SJSA1 (cell line): ENCODE results near the gene TPX2. TPM values are rescaled to one million over a fixed set of nuclear protein-coding genes. Genes with fewer than 3 reads are reported as not detected.

Source experiments
- DNase-seq, 2 experiments: peaks; one replicate each; pipeline ENCODE4 v3.0.0-alpha.2; 2015 to 2020; ENCODE audit warnings: low spot score in 2 of 2, low read depth in 1 of 2
- H3K27ac ChIP-seq: fragments of 250-450 bp; sonication (Bioruptor Pico); 2 replicates; pipeline ENCODE4 v1.5.1; 2020; ENCODE audit warnings: mild to moderate bottlenecking, moderate library complexity
- H3K27me3 ChIP-seq: fragments of 250-450 bp; sonication (Bioruptor Pico); replicated peaks from 2 replicates; pipeline ENCODE4 v1.5.1; 2020; ENCODE audit warnings: mild to moderate bottlenecking, moderate library complexity
- H3K36me3 ChIP-seq: fragments of 250-450 bp; sonication (Bioruptor Pico); 2 replicates; pipeline ENCODE4 v1.5.1; 2020; ENCODE audit warnings: mild to moderate bottlenecking
- H3K4me1 ChIP-seq: fragments of 250-450 bp; sonication (Bioruptor Pico); replicated peaks from 2 replicates; pipeline ENCODE4 v1.6.1; 2021; ENCODE audit warnings: mild to moderate bottlenecking
- H3K4me3 ChIP-seq: fragments of 250-450 bp; sonication (Bioruptor Pico); 2 replicates; pipeline ENCODE4 v1.5.1; 2020; ENCODE audit warnings: mild to moderate bottlenecking
- H3K9me3 ChIP-seq: fragments of 250-450 bp; sonication (Bioruptor Pico); replicated peaks from 2 replicates; pipeline ENCODE4 v1.5.1; 2020; ENCODE audit warnings: mild to moderate bottlenecking
- total RNA-seq: library from RNA; depleted of rRNA; stranded (reverse); fragments of >200 nt; shearing (Covaris generic); gene quantifications from 2 replicates; pipeline ENCODE4 v1.2.3, GENCODE V29; 2014

The TPX2 gene
- total RNA-seq, 1 experiment from 2014 or later = 212 TPM

DNA sequence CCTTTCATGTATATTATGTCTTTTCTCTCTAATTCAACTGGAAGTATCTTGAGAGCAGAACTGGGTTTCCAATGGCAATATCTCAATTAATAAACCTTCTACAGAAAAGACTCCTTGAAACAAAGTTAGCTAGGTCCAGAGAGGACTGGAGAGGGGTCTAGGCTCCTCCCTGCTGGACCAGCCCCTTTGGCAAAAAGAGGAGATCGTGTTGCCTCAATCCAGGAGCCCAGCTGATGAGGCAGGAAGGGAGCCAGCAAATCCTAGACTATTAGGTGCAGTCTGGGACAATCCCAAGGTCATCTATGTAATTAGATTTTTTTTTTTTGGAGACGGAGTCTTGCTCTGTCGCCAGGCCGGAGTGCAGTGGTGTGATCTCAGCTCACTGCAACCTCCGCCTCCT is 38.3 kb upstream of the TPX2 start:
- no peak overlapping the region for H3K27ac ChIP-seq
- H3K36me3 ChIP-seq = peaks cover 71% of the 10 kb centered on the region
- H3K4me1 ChIP-seq = peaks cover 52% of the 10 kb centered on the region

GRCh38 chr20:31701591-31701990 is 37.5 kb upstream of the TPX2 start:
- Histone ChIP-seq H3K9me3 (no peaks in the 10 kb centered on the region), H3K27ac (no peak overlapping the region), H3K27me3 (no peaks in the 10 kb centered on the region), H3K36me3 (peaks cover 73% of the 10 kb centered on the region), H3K4me1 (peaks cover 46% of the 10 kb centered on the region), H3K4me3 (no peak overlapping the region)
- DNase-seq = no peak

More for the DNA sequence above, 38.3 kb upstream of the TPX2 start:
- no peaks in the 10 kb centered on the region for H3K27me3 ChIP-seq
- H3K4me3 ChIP-seq = no peak overlapping the region
- DNase-seq = no peak
- H3K9me3 ChIP-seq = no peaks in the 10 kb centered on the region

- H3K27me3 ChIP-seq = no peaks in the 10 kb centered on the region
- peak; percentile 67 to 77 for DNase-seq
- H3K4me3 ChIP-seq = no peak overlapping the region
- no peaks in the 10 kb centered on the region for H3K9me3 ChIP-seq
- H3K4me1 ChIP-seq = peaks cover 31% of the 10 kb centered on the region
- H3K27ac ChIP-seq = peak overlapping the region; percentile 85
- H3K36me3 ChIP-seq = peaks cover 84% of the 10 kb centered on the region
Observed at GRCh38 chr20:31704225-31705119, 34.6 kb upstream of the TPX2 start.

DNA sequence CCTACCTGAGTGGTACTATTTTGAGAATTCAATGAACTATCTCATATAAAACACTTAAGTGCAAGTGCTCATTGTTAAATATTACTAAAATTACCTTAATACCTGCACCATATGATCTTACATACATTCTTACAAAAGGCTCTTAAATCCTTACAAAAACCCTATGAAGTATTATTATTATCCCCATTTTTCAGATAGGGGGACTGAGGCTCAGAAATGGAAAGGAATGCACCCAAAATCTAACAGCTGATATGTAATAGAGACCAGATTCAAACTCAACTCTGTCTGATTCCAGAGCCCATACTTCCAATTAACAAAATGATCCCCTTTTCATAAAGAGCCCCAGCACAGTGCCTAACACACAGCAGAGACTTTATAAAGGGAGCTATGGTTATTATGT is 33.9 kb upstream of the TPX2 start:
- peaks cover 23% of the 10 kb centered on the region for H3K4me1 ChIP-seq
- no peak for DNase-seq
- peak overlapping the region; percentile 85 for H3K27ac ChIP-seq
- no peak overlapping the region for H3K4me3 ChIP-seq
- H3K9me3 ChIP-seq = no peaks in the 10 kb centered on the region
- no peaks in the 10 kb centered on the region for H3K27me3 ChIP-seq
- H3K36me3 ChIP-seq = peaks cover 82% of the 10 kb centered on the region

- Histone ChIP-seq H3K27ac (no peak overlapping the region), H3K36me3 (peaks cover 82% of the 10 kb centered on the region), H3K9me3 (no peaks in the 10 kb centered on the region), H3K4me3 (no peak overlapping the region), H3K4me1 (peaks cover 27% of the 10 kb centered on the region), H3K27me3 (no peaks in the 10 kb centered on the region)
- DNase-seq = no peak
Observed at GRCh38 chr20:31705598-31706597, 33.2 kb upstream of the TPX2 start.

- no peak for DNase-seq
- H3K4me3 ChIP-seq = no peak overlapping the region
- H3K27ac ChIP-seq = no peak overlapping the region
- H3K9me3 ChIP-seq = no peaks in the 10 kb centered on the region
- H3K27me3 ChIP-seq = no peaks in the 10 kb centered on the region
- H3K4me1 ChIP-seq = peaks cover 35% of the 10 kb centered on the region
- H3K36me3 ChIP-seq = peaks cover 82% of the 10 kb centered on the region
Observed at GRCh38 chr20:31706607-31707257, 32.4 kb upstream of the TPX2 start.

DNA sequence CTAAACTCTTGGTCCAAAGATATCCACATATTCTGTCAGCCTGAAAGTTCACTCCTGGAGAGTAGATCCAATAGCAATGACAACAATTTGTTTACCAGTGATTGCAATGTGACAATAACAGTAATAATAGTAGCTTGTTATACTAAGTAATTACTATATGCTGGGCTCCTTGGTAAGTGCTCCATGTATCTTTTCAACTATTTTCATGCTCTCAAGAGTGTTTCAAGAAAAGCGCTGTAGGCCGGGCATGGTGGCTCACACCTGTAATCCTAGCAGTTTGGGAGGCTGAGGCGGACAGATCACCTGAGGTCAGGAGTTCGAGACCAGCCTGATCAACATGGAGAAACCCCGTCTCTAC is 31.9 kb upstream of the TPX2 start:
- Histone ChIP-seq H3K27me3 (no peaks in the 10 kb centered on the region), H3K36me3 (peaks cover 82% of the 10 kb centered on the region), H3K9me3 (no peaks in the 10 kb centered on the region), H3K27ac (no peak overlapping the region), H3K4me3 (no peak overlapping the region), H3K4me1 (peaks cover 40% of the 10 kb centered on the region)
- no peak for DNase-seq

DNA sequence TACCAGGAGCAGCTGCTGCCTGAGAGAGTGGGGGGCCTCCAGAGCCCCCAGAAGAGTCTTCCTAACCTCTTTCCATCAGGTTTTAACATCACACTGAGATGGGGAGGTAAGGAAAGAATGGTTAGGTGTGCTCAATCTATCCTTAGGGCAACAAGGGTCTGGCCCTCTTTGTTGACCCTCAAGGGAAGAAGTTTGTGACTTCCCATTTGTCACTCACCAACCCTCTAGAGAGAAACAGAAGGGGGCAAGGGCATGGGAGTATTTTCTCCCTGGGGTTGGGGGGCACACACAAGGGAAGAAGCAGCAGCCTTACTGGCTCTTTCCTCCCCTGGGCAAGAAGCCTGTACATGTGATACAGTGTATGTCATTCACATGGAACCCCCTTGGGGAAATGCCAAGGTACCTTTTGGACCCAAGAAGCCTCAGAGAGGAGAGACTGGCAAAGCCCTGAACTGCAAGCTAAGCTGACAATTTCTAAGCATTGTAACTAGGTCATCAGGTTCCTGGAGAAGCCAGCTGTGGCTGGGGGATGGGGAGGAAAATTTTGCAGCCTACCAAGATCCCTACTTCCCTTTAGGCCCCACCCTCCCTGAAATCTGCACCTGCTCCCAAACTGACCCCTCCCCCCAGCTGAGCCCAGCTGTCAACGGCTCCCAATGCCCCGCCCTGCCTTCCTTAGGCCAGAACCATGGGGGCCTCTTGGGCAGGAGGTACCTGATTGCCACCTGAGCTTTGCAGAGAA is 30.9 kb upstream of the TPX2 start:
- Histone ChIP-seq H3K9me3 (no peaks in the 10 kb centered on the region), H3K4me3 (no peak overlapping the region), H3K4me1 (peaks cover 50% of the 10 kb centered on the region), H3K36me3 (peaks cover 85% of the 10 kb centered on the region), H3K27ac (no peak overlapping the region), H3K27me3 (no peaks in the 10 kb centered on the region)
- DNase-seq = no peak

GRCh38 chr20:31708736-31709534 is 30.2 kb upstream of the TPX2 start:
- Histone ChIP-seq H3K4me1 (peaks cover 56% of the 10 kb centered on the region), H3K36me3 (peaks cover 88% of the 10 kb centered on the region), H3K27ac (no peak overlapping the region), H3K27me3 (no peaks in the 10 kb centered on the region), H3K4me3 (no peak overlapping the region), H3K9me3 (no peaks in the 10 kb centered on the region)
- no peak for DNase-seq

DNA sequence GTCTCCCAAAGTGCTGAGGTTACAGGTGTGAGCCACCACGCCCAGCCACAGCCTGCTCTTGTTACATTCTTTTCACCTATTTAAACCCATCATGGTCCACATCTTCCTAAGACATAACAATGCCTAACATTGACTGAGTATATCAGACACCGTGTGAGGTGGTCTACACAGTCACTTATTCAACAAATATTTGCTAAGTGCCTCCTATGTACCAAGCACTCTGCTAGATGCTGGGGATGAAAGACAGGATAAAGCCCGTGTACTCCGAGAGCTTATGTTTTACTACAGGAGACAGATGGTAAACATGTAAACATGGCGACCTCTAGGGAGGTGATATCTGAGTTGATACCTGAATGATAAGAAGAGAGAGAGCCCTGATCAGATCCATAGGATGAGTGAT is 29.2 kb upstream of the TPX2 start:
- Histone ChIP-seq H3K9me3 (no peaks in the 10 kb centered on the region), H3K4me1 (peaks cover 55% of the 10 kb centered on the region), H3K36me3 (peaks cover 92% of the 10 kb centered on the region), H3K27me3 (no peaks in the 10 kb centered on the region), H3K4me3 (no peak overlapping the region), H3K27ac (no peak overlapping the region)
- DNase-seq = no peak

GRCh38 chr20:31710423-31711108 is 28.5 kb upstream of the TPX2 start:
- peaks cover 49% of the 10 kb centered on the region for H3K4me1 ChIP-seq
- no peaks in the 10 kb centered on the region for H3K27me3 ChIP-seq
- peaks cover 90% of the 10 kb centered on the region for H3K36me3 ChIP-seq
- DNase-seq = no peak
- no peak overlapping the region for H3K4me3 ChIP-seq
- no peaks in the 10 kb centered on the region for H3K9me3 ChIP-seq
- H3K27ac ChIP-seq = no peak overlapping the region
